ENCODE results near the gene GPS2. TPM values are rescaled to one million over a fixed set of nuclear protein-coding genes. Genes with fewer than 3 reads are reported as not detected.

The GPS2 gene
- total and polyA plus RNA-seq, 10 of the 15 experiments (the other 5 are each of a cell fraction or from before 2014, with no cell fraction given) = 10.2 to 96.4 (median 42.5) TPM

- TF ChIP-seq, protein P1, sequence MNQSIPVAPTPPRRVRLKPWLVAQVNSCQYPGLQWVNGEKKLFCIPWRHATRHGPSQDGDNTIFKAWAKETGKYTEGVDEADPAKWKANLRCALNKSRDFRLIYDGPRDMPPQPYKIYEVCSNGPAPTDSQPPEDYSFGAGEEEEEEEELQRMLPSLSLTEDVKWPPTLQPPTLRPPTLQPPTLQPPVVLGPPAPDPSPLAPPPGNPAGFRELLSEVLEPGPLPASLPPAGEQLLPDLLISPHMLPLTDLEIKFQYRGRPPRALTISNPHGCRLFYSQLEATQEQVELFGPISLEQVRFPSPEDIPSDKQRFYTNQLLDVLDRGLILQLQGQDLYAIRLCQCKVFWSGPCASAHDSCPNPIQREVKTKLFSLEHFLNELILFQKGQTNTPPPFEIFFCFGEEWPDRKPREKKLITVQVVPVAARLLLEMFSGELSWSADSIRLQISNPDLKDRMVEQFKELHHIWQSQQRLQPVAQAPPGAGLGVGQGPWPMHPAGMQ (IDR thresholded peaks at IDR 0.05; ENCODE audit: borderline replicate concordance) = no peak
- no peak for TF ChIP-seq HDAC2 (IDR thresholded peaks at IDR 0.05)
- TF ChIP-seq, protein P2, sequence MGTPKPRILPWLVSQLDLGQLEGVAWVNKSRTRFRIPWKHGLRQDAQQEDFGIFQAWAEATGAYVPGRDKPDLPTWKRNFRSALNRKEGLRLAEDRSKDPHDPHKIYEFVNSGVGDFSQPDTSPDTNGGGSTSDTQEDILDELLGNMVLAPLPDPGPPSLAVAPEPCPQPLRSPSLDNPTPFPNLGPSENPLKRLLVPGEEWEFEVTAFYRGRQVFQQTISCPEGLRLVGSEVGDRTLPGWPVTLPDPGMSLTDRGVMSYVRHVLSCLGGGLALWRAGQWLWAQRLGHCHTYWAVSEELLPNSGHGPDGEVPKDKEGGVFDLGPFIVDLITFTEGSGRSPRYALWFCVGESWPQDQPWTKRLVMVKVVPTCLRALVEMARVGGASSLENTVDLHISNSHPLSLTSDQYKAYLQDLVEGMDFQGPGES (IDR thresholded peaks at IDR 0.05) = no peak
- no peak for TF ChIP-seq BRCA1 (IDR thresholded peaks at IDR 0.05; ENCODE audit: low read depth, low read length)
- TF ChIP-seq ESRRA (IDR thresholded peaks at IDR 0.05; ENCODE audit: low read length) = no peak
- TF ChIP-seq, protein P3, sequence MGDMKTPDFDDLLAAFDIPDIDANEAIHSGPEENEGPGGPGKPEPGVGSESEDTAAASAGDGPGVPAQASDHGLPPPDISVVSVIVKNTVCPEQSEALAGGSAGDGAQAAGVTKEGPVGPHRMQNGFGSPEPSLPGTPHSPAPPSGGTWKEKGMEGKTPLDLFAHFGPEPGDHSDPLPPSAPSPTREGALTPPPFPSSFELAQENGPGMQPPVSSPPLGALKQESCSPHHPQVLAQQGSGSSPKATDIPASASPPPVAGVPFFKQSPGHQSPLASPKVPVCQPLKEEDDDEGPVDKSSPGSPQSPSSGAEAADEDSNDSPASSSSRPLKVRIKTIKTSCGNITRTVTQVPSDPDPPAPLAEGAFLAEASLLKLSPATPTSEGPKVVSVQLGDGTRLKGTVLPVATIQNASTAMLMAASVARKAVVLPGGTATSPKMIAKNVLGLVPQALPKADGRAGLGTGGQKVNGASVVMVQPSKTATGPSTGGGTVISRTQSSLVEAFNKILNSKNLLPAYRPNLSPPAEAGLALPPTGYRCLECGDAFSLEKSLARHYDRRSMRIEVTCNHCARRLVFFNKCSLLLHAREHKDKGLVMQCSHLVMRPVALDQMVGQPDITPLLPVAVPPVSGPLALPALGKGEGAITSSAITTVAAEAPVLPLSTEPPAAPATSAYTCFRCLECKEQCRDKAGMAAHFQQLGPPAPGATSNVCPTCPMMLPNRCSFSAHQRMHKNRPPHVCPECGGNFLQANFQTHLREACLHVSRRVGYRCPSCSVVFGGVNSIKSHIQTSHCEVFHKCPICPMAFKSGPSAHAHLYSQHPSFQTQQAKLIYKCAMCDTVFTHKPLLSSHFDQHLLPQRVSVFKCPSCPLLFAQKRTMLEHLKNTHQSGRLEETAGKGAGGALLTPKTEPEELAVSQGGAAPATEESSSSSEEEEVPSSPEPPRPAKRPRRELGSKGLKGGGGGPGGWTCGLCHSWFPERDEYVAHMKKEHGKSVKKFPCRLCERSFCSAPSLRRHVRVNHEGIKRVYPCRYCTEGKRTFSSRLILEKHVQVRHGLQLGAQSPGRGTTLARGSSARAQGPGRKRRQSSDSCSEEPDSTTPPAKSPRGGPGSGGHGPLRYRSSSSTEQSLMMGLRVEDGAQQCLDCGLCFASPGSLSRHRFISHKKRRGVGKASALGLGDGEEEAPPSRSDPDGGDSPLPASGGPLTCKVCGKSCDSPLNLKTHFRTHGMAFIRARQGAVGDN (IDR thresholded peaks at IDR 0.05) = no peak
- TF ChIP-seq NRF1 (conservative IDR thresholded peaks at IDR 0.05; ENCODE audit: low read depth, low read length) = no peak
- TF ChIP-seq RB1 (IDR thresholded peaks at IDR 0.05; ENCODE audit: borderline replicate concordance) = no peak
- no peak for TF ChIP-seq TCF3 (IDR thresholded peaks at IDR 0.05; ENCODE audit: borderline replicate concordance, insufficient read depth, low read depth, low read length)
- TF ChIP-seq, protein P4, sequence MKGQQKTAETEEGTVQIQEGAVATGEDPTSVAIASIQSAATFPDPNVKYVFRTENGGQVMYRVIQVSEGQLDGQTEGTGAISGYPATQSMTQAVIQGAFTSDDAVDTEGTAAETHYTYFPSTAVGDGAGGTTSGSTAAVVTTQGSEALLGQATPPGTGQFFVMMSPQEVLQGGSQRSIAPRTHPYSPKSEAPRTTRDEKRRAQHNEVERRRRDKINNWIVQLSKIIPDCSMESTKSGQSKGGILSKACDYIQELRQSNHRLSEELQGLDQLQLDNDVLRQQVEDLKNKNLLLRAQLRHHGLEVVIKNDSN (IDR thresholded peaks at IDR 0.05; ENCODE audit: borderline replicate concordance, extremely low read length, insufficient read depth, low read depth, low read length) = peak; percentile 73
- TF ChIP-seq PBX3 (IDR thresholded peaks at IDR 0.05; ENCODE audit: insufficient replicate concordance, low read depth, low read length) = no peak
- TF ChIP-seq YBX1 (IDR thresholded peaks at IDR 0.05) = no peak
- TF ChIP-seq HDAC6 (IDR thresholded peaks at IDR 0.05; ENCODE audit: unreplicated experiment) = no peak
- TF ChIP-seq USF2 (IDR thresholded peaks at IDR 0.05; ENCODE audit: borderline replicate concordance, low read depth, low read length) = peak; percentile 21; the same call in 1 of the 2 replicates
- no peak for TF ChIP-seq HCFC1 (IDR thresholded peaks at IDR 0.05; ENCODE audit: low read length)
Measured at GRCh38 chr17:7294614-7295153, 20.5 kb downstream of the GPS2 start, which contains the start of gene YBX2 (continued).

All from GM12878 (cell line).